Fibroblast of peridontal ligament (primary cell): Measurements from ENCODE around the gene SCP2.

ENCODE experiments used
- DNase-seq: peaks from one replicate; pipeline ENCODE4 v3.0.0-alpha.2; 2010; ENCODE audit errors: extremely low read depth

Gene SCP2

GRCh38 chr1:53081384-53082066, 154.4 kb downstream of the SCP2 start:
- no peak for DNase-seq

GRCh38 chr1:53082826-53083455, 155.9 kb downstream of the SCP2 start:
- DNase-seq: no peak

- DNase-seq: no peak
Measured at GRCh38 chr1:53083636-53084588, 156.8 kb downstream of the SCP2 start.

- DNase-seq: no peak
Measured at GRCh38 chr1:53084589-53084971, 157.5 kb downstream of the SCP2 start.

- no peak for DNase-seq
Measured at GRCh38 chr1:53085405-53085804, 158.3 kb downstream of the SCP2 start.

- no peak for DNase-seq
Measured at GRCh38 chr1:53086491-53087070, 159.5 kb downstream of the SCP2 start.

- DNase-seq: no peak
Measured at GRCh38 chr1:53087332-53088285, 160.5 kb downstream of the SCP2 start.

- no peak for DNase-seq
Measured at GRCh38 chr1:53088616-53089300, 161.7 kb downstream of the SCP2 start.

- DNase-seq: peak; percentile 9
Measured at GRCh38 chr1:53089478-53090226, 162.6 kb downstream of the SCP2 start.

- DNase-seq: no peak
Measured at GRCh38 chr1:53090227-53091147, 163.4 kb downstream of the SCP2 start.

- no peak for DNase-seq
Measured at GRCh38 chr1:53091841-53092645, 165.0 kb downstream of the SCP2 start.

GRCh38 chr1:53092659-53093450, 165.8 kb downstream of the SCP2 start:
- no peak for DNase-seq

- no peak for DNase-seq
Measured at GRCh38 chr1:53093451-53093754, 166.3 kb downstream of the SCP2 start.

- DNase-seq: no peak
Measured at GRCh38 chr1:53093778-53094532, 166.9 kb downstream of the SCP2 start.

GRCh38 chr1:53094533-53094919, 167.4 kb downstream of the SCP2 start:
- no peak for DNase-seq
